Suprapubic skin (tissue), 4 donors: ENCODE data around the gene EMILIN3.

Experiments
- EP300 ChIP-seq: sonication (generic); formaldehyde crosslinking; IDR thresholded peaks from one replicate; pipeline ENCODE4 v1.6.1; 2017; ENCODE audit warnings: antibody characterized with exemption
- POLR2A ChIP-seq, 2 donors: fragments of 450-650 bp; IDR thresholded peaks; one replicate each; pipeline ENCODE4 v1.6.1; 2017; ENCODE audit warnings: antibody characterized with exemption in 2 of 2, mild to moderate bottlenecking in 2 of 2, moderate library complexity in 2 of 2
- POLR2AphosphoS5 ChIP-seq, 3 donors: sonication (generic); formaldehyde crosslinking; IDR thresholded peaks; one replicate each; pipeline ENCODE4 v1.6.1; 2017; ENCODE audit warnings: antibody characterized with exemption in 3 of 3
- TF ChIP-seq, protein P1 (sequence below), 2 donors: fragments of 200-600 bp in 1 of 2; fragments of 450-650 bp in 1 of 2; sonication (generic) in 1 of 2; IDR thresholded peaks; one replicate each; pipeline ENCODE4 v1.5.1; 2016 to 2019; ENCODE audit warnings: antibody characterized with exemption in 2 of 2, mild to moderate bottlenecking in 1 of 2, moderate library complexity in 1 of 2

- TF ChIP-seq, protein P1, sequence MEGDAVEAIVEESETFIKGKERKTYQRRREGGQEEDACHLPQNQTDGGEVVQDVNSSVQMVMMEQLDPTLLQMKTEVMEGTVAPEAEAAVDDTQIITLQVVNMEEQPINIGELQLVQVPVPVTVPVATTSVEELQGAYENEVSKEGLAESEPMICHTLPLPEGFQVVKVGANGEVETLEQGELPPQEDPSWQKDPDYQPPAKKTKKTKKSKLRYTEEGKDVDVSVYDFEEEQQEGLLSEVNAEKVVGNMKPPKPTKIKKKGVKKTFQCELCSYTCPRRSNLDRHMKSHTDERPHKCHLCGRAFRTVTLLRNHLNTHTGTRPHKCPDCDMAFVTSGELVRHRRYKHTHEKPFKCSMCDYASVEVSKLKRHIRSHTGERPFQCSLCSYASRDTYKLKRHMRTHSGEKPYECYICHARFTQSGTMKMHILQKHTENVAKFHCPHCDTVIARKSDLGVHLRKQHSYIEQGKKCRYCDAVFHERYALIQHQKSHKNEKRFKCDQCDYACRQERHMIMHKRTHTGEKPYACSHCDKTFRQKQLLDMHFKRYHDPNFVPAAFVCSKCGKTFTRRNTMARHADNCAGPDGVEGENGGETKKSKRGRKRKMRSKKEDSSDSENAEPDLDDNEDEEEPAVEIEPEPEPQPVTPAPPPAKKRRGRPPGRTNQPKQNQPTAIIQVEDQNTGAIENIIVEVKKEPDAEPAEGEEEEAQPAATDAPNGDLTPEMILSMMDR (IDR thresholded peaks at IDR 0.05), result no peak
- TF ChIP-seq EP300 (no peak), POLR2AphosphoS5 (IDR thresholded peaks at IDR 0.05) (no peak), POLR2A (IDR thresholded peaks at IDR 0.05) (no peak)
Observed at GRCh38 chr20:41320441-41320840, 46.2 kb downstream of the EMILIN3 start.
